SU-DHL-6 (cell line): ENCODE data around the gene ITLN1.

Source experiments
- H2AFZ ChIP-seq: fragments of 200-600 bp; sonication (generic); 2 replicates; pipeline ENCODE4 v1.6.1; 2014; ENCODE audit warnings: low read depth, mild to moderate bottlenecking, moderate library complexity, mixed read lengths, antibody characterized with exemption, low read length; ENCODE audit not compliant: severe bottlenecking
- H3F3A ChIP-seq: fragments of 200-600 bp; shearing (Covaris generic); 2 replicates; pipeline ENCODE4 v1.6.0; 2016; ENCODE audit warnings: antibody characterized with exemption, mild to moderate bottlenecking; ENCODE audit not compliant: insufficient read depth
- H3K27ac ChIP-seq: fragments of 200-600 bp; sonication (generic); 2 replicates; pipeline ENCODE4 v1.5.1; 2016; ENCODE audit warnings: low read depth, mild to moderate bottlenecking, low read length, moderate library complexity, mixed read lengths
- H3K27me3 ChIP-seq: fragments of 200-600 bp; sonication (generic), shearing (Covaris generic); 2 replicates; pipeline ENCODE4 v1.6.0; 2014; ENCODE audit warnings: mild to moderate bottlenecking, low read length
- H3K36me3 ChIP-seq: fragments of 200-600 bp; sonication (generic); 2 replicates; pipeline ENCODE4 v1.6.1; 2014; ENCODE audit warnings: mild to moderate bottlenecking, low read length, mixed read lengths
- H3K4me2 ChIP-seq: fragments of 300-600, 200-600 bp; shearing (Covaris generic), sonication (generic); 2 replicates; pipeline ENCODE4 v1.6.0; 2014; ENCODE audit warnings: low read length, low read depth, mild to moderate bottlenecking; ENCODE audit not compliant: poor library complexity, severe bottlenecking
- H3K4me3 ChIP-seq: fragments of 200-600 bp; sonication (generic); 2 replicates; pipeline ENCODE4 v1.5.1; 2014; ENCODE audit warnings: antibody characterized with exemption, low read length, mild to moderate bottlenecking, mixed read lengths; ENCODE audit not compliant: insufficient read depth, poor library complexity, severe bottlenecking
- H3K79me2 ChIP-seq: fragments of 200-600 bp; sonication (generic); 2 replicates; pipeline ENCODE4 v1.6.1; 2014; ENCODE audit warnings: mild to moderate bottlenecking, low read length, moderate library complexity; ENCODE audit not compliant: insufficient read depth
- H3K9ac ChIP-seq: fragments of 200-600 bp; sonication (generic); 2 replicates; pipeline ENCODE4 v1.7.0; 2014; ENCODE audit warnings: mild to moderate bottlenecking, low read length
- H3K9me2 ChIP-seq: fragments of 200-600 bp; sonication (generic); replicated peaks from 2 replicates; pipeline ENCODE4 v1.6.1; 2014; ENCODE audit warnings: low read length; ENCODE audit not compliant: insufficient read depth
- H3K9me3 ChIP-seq: fragments of 200-600 bp; sonication (generic); 2 replicates; pipeline ENCODE4 v1.6.1; 2014; ENCODE audit warnings: low read length, mixed read lengths; ENCODE audit not compliant: insufficient read depth
- H4K20me1 ChIP-seq: fragments of 200-600 bp; sonication (generic); 2 replicates; pipeline ENCODE4 v1.6.1; 2014; ENCODE audit warnings: low read depth, mild to moderate bottlenecking, antibody characterized with exemption, low read length, moderate library complexity, mixed read lengths
- CTCF ChIP-seq: fragments of 200-600 bp; sonication (generic); IDR thresholded peaks from one replicate; pipeline ENCODE4 v1.5.1; 2017; ENCODE audit warnings: antibody characterized with exemption, mild to moderate bottlenecking, low read length, moderate library complexity; ENCODE audit not compliant: insufficient read depth, poor library complexity, severe bottlenecking
- EZH2phosphoT487 ChIP-seq: fragments of 200-600 bp; sonication (generic), shearing (Covaris generic); conservative IDR thresholded peaks from 2 replicates; pipeline ENCODE4 v1.6.1; 2018; ENCODE audit warnings: mild to moderate bottlenecking, antibody characterized with exemption, low read length, moderate library complexity, mixed read lengths

ITLN1 gene

GRCh38 chr1:160853014-160853413, 32.0 kb downstream of the ITLN1 start:
- Histone ChIP-seq H3K9ac (no peak overlapping the region), H3K27ac (no peak overlapping the region), H3K9me3 (no peaks in the 10 kb centered on the region), H3K4me3 (no peak overlapping the region), H3K36me3 (no peaks in the 10 kb centered on the region), H3K9me2 (no peaks in the 10 kb centered on the region), H3F3A (no peaks in the 10 kb centered on the region), H3K79me2 (no peaks in the 10 kb centered on the region), H4K20me1 (no peaks in the 10 kb centered on the region), H2AFZ (no peak overlapping the region), H3K27me3 (no peaks in the 10 kb centered on the region), H3K4me2 (no peak overlapping the region)
- TF ChIP-seq EZH2phosphoT487 (no peak), CTCF (no peak)

- Histone ChIP-seq H3K9me3 (no peaks in the 10 kb centered on the region), H3K4me2 (no peak overlapping the region), H3K27ac (no peak overlapping the region), H3K4me3 (no peak overlapping the region), H3K36me3 (no peaks in the 10 kb centered on the region), H3K79me2 (no peaks in the 10 kb centered on the region), H3K9me2 (no peaks in the 10 kb centered on the region), H2AFZ (no peak overlapping the region), H3F3A (no peaks in the 10 kb centered on the region), H3K27me3 (no peaks in the 10 kb centered on the region), H4K20me1 (no peaks in the 10 kb centered on the region), H3K9ac (no peak overlapping the region)
- TF ChIP-seq CTCF: no peak
- no peak for TF ChIP-seq EZH2phosphoT487
These were observed 34.0 kb downstream of the ITLN1 start for GRCh38 chr1:160850993-160851392.

GRCh38 chr1:160850541-160850940, 34.4 kb downstream of the ITLN1 start:
- no peaks in the 10 kb centered on the region for H3K9me3 ChIP-seq
- no peak overlapping the region for H3K27ac ChIP-seq
- no peaks in the 10 kb centered on the region for H3K79me2 ChIP-seq
- H3K9ac ChIP-seq: no peak overlapping the region
- H3K4me3 ChIP-seq: no peak overlapping the region
- no peak overlapping the region for H3K4me2 ChIP-seq
- H4K20me1 ChIP-seq: no peaks in the 10 kb centered on the region
- no peaks in the 10 kb centered on the region for H3F3A ChIP-seq
- no peak overlapping the region for H2AFZ ChIP-seq
- H3K9me2 ChIP-seq: no peaks in the 10 kb centered on the region
- H3K36me3 ChIP-seq: no peaks in the 10 kb centered on the region
- no peak for TF ChIP-seq EZH2phosphoT487
- TF ChIP-seq CTCF: no peak
- H3K27me3 ChIP-seq: no peaks in the 10 kb centered on the region

GRCh38 chr1:160846281-160846680, 38.7 kb downstream of the ITLN1 start:
- H3K9ac ChIP-seq: no peak overlapping the region
- H3K9me3 ChIP-seq: no peaks in the 10 kb centered on the region
- no peak for TF ChIP-seq EZH2phosphoT487
- TF ChIP-seq CTCF: no peak
- H3K79me2 ChIP-seq: no peaks in the 10 kb centered on the region
- H3K27ac ChIP-seq: no peak overlapping the region
- H3K4me3 ChIP-seq: no peak overlapping the region
- no peaks in the 10 kb centered on the region for H4K20me1 ChIP-seq
- H2AFZ ChIP-seq: no peak overlapping the region
- no peaks in the 10 kb centered on the region for H3K9me2 ChIP-seq
- H3K36me3 ChIP-seq: no peaks in the 10 kb centered on the region
- no peaks in the 10 kb centered on the region for H3K27me3 ChIP-seq
- H3K4me2 ChIP-seq: no peak overlapping the region
- H3F3A ChIP-seq: no peaks in the 10 kb centered on the region
